Astrocyte of the cerebellum (primary cell): ENCODE measurements around the gene SLC35F1.
"Not testable (repeated sequence)": the region's sequence is repeated elsewhere in the genome, so short reads cannot be mapped to it uniquely, and the experiment has no call there.

Experiments used
- DNase-seq: peaks from one replicate; pipeline ENCODE4 v3.0.0-alpha.2; 2011; ENCODE audit warnings: low read depth
- H3K4me3 ChIP-seq: 2 replicates; pipeline ENCODE4 v1.5.1; 2011; ENCODE audit warnings: mild to moderate bottlenecking, low read depth, low read length, moderate library complexity
- in situ Hi-C: cut with HindIII; loops from 2 replicates; pipeline ENCODE4 v1.10.0; 2017; ENCODE audit warnings: low sequenced_read_pairs
- TF ChIP-seq, protein P1 (sequence below): IDR thresholded peaks from 2 replicates; pipeline ENCODE4 v1.5.1; 2012; ENCODE audit warnings: low read length, low read depth, moderate library complexity, mild to moderate bottlenecking; ENCODE audit errors: missing control alignments

The SLC35F1 gene

DNA sequence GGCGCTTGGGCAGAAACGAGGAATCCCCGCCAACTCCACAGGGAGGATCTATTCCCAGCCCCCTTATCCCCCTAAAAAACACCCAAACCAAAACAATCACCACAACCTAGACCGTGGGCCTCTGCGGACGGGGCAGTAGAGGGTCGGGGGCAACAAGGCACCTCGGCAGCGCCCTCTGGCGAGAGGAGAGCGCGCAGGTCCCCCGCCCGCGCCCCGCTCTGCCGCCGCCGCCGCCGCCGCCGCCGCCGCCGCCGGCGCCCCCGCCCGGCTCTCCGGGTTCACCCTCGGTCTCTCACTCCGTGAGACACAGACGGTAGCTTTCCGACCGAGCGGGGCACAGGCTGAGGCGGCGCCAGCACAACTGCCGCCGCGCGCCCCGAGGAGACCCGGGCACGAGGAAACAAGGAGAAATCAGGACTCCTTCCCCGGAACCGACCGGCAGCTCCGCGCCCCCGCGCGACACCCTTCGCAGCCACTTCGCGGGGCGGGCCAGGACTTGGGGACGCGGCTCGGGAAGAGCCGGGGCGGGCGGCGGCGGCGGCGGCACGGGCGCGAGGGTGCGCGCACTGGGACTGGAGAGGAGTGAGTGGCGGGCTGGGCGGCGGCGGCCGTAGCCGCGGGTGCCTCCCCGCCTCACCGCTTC lies at the start of gene SLC35F1:
Gene SLC35F1 (plus strand): TSS at position 307 of the 643 bp plus-strand sequence.
- TF ChIP-seq, protein P1, sequence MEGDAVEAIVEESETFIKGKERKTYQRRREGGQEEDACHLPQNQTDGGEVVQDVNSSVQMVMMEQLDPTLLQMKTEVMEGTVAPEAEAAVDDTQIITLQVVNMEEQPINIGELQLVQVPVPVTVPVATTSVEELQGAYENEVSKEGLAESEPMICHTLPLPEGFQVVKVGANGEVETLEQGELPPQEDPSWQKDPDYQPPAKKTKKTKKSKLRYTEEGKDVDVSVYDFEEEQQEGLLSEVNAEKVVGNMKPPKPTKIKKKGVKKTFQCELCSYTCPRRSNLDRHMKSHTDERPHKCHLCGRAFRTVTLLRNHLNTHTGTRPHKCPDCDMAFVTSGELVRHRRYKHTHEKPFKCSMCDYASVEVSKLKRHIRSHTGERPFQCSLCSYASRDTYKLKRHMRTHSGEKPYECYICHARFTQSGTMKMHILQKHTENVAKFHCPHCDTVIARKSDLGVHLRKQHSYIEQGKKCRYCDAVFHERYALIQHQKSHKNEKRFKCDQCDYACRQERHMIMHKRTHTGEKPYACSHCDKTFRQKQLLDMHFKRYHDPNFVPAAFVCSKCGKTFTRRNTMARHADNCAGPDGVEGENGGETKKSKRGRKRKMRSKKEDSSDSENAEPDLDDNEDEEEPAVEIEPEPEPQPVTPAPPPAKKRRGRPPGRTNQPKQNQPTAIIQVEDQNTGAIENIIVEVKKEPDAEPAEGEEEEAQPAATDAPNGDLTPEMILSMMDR, result peak; percentile 48
- in situ Hi-C loops, result no loop called here
- H3K4me3 ChIP-seq, result peak within 1 kb of the TSS; percentile 49
- no peak for DNase-seq

DNA sequence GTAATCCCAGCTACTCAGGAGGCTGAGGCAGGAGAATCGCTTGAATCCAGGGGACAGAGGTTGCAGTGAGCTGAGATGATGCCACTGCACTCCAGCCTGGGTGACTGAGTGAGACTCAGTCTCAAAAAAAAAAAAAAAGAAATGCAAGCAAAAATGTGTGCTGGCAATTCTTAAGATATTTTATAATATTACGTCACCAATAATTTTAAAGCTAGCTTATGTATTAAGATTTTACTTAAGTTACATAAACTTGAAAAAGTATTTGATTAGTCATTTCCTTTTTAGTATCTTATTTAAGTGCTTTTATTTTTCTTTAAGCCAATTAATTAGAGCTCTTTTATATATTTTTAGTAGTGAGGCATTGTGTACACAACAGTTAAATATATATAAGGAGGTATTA lies 48.5 kb upstream of the SLC35F1 start:
- H3K4me3 ChIP-seq, in situ Hi-C loops, DNase-seq: not testable (repeated sequence)

DNA sequence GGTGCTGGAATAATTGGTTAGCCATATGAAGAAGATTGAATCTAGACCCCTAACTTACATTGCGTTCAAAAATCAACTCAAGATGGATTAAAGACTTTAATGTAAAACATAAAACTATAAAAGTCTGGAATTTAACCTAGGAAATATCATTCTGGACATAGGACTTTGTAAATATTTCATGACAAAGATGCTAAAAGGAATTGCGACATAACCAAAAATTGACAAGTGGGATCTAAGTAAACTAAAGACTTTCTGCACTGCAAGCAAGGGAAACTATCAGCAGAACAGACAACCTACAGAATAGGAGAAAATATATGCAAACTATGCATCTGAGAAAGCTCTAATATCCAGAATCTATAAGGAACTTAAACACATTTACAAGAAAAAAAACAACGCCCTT lies 45.5 kb upstream of the SLC35F1 start:
- TF ChIP-seq, protein P1, result no peak
- no peak overlapping the region for H3K4me3 ChIP-seq
- no peak for DNase-seq
- in situ Hi-C loops, result no loop called here

DNA sequence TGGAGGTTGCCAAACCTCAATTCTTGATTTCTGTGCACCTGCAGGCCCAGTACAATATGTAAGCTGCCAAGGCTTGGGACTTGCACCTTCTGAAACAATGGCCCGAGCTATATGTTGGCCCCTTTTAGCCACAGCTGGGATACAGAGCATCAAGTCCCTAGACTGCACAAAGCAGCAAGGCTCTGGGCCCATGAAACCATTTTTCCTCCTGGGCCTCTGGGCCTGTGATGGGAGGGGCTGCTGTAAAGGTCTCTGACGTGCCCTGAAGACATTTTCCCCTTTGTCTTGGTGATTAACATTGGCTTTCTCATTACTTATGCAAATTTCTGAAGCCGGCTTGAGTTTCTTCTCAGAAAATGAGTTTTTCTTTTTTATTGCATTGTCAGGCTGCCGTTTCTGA lies 40.5 kb upstream of the SLC35F1 start:
- H3K4me3 ChIP-seq, result no peak overlapping the region
- TF ChIP-seq, protein P1, result no peak
- in situ Hi-C loops, result no loop called here
- no peak for DNase-seq

DNA sequence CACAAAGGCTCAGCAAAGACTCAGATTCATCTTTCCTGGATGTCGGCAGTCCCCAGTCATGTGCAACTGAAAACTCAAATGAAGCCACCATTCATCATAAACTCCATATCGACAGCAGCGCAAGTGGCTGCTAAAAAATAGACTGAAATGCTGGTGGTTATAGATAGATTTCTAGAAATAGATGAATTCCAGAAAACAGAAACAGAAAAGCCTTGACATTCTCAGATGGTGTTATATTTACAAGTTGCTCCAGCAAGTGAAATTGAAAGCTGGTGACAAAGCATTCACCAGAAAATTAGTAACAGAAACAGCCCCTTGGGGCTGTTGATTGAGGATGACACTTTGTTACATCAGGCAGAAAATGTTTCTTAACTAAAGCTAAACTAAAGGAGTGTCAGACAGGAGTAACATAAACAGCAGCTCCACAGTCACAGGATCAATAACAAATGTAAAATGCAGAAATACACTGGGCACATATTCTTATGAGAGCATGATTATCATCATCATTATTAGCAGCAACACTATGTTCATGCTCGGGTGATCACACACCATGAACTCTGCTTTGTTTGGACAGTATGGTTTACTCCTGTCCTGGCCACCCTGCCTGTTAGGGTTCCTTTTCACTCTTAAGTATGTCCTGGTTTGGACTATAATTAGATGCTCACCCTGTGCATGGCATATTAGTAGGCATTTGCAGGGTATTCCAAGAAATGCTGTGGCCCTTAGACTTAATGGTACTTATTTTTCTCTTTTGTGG lies 36.4 kb upstream of the SLC35F1 start:
- no peak for DNase-seq
- H3K4me3 ChIP-seq, result no peak overlapping the region
- in situ Hi-C loops, result no loop called here
- TF ChIP-seq, protein P1, result no peak

DNA sequence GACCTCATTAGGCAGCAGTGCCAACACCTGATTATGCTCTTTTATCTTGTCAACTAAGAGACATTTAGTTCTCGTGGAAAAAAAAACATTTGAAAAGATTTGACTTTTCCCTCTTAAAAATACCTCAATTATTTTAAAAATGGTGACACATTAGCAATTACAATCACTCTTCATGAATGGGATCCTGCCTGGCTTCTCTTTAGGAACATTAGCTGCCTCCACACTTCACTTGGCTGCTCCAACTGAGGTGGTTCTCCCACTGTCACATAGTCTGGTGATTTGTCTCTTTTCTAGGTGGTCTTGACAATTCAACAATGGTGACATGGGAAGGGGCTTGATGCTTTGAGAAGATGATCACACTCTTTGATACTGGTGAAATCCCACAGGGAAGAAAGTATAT lies 26.2 kb upstream of the SLC35F1 start:
- DNase-seq, result no peak
- no peak overlapping the region for H3K4me3 ChIP-seq
- TF ChIP-seq, protein P1, result no peak
- in situ Hi-C loops, result no loop called here

DNA sequence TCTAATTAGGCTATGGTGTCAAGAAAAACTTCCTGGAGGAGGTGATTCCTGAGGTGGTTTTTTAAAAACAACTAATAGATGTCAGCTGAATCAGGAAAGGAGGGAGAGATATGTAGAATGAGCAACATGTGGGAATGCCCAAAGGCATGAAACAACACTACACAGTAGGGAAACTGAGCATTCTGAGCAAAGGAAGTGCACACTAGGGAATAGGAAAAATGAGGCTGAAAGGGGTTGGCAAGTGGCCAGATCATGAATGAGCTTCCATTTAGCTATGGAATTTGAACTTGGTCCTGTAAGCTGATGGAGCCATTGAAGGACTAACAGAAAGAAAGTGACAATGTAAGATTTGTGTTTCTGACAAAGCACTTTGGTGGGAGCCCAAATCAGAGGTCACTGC lies 16.9 kb upstream of the SLC35F1 start:
- in situ Hi-C loops, result no loop called here
- H3K4me3 ChIP-seq, result no peak overlapping the region
- no peak for DNase-seq
- TF ChIP-seq, protein P1, result no peak
